Measurements from ENCODE around the gene FAM234B. TPM values are rescaled to one million over a fixed set of nuclear protein-coding genes. Genes with fewer than 3 reads are reported as not detected.

FAM234B gene
- total and polyA plus RNA-seq, 2 of the 8 experiments (the other 6 are each of a cell fraction or from before 2014, with no cell fraction given): 12.5 to 29.1 TPM

DNA sequence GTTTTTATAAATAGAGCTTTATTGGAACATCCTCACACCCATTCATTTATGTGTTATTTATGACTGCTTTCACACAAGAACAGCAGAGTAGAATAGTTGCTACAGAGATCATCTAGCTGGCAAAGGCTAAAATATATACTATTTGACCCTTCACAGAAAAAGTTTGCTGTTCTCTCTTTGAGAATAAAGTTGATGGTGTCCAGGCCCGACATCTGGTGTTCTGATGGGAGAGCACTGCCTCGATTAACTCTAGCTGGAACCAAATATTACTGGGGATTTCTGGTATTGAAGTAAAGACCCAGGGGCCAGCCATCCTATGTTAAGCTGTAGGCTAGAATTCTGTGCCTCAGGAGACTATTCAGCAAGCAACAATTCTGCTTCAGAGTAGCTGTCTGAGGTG is 21.8 kb downstream of the FAM234B start (continued):
- TF ChIP-seq CBX5 (IDR thresholded peaks at IDR 0.05; ENCODE audit: low read depth, low read length) (no peak), SP2 (IDR thresholded peaks at IDR 0.05; ENCODE audit: low read length) (no peak), HDAC6 (IDR thresholded peaks at IDR 0.05; ENCODE audit: low read depth, low read length) (no peak), ASH2L (IDR thresholded peaks at IDR 0.05; ENCODE audit: low read length) (no peak)
- TF ChIP-seq, protein P1, sequence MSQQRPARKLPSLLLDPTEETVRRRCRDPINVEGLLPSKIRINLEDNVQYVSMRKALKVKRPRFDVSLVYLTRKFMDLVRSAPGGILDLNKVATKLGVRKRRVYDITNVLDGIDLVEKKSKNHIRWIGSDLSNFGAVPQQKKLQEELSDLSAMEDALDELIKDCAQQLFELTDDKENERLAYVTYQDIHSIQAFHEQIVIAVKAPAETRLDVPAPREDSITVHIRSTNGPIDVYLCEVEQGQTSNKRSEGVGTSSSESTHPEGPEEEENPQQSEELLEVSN (IDR thresholded peaks at IDR 0.05): no peak
- TF ChIP-seq, protein P2, sequence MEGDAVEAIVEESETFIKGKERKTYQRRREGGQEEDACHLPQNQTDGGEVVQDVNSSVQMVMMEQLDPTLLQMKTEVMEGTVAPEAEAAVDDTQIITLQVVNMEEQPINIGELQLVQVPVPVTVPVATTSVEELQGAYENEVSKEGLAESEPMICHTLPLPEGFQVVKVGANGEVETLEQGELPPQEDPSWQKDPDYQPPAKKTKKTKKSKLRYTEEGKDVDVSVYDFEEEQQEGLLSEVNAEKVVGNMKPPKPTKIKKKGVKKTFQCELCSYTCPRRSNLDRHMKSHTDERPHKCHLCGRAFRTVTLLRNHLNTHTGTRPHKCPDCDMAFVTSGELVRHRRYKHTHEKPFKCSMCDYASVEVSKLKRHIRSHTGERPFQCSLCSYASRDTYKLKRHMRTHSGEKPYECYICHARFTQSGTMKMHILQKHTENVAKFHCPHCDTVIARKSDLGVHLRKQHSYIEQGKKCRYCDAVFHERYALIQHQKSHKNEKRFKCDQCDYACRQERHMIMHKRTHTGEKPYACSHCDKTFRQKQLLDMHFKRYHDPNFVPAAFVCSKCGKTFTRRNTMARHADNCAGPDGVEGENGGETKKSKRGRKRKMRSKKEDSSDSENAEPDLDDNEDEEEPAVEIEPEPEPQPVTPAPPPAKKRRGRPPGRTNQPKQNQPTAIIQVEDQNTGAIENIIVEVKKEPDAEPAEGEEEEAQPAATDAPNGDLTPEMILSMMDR (IDR thresholded peaks at IDR 0.05; ENCODE audit: control extremely low read depth in 1 of 3, insufficient read depth in 1 of 3, low read depth in 1 of 3, low read length in 3 of 3): no peak
